HL-60 (cell line): ENCODE data around the gene MAOA.

Experiments used
- DNase-seq, 2 experiments: peaks; one replicate each; pipeline ENCODE4 v3.0.0-alpha.2; 2010 to 2020; ENCODE audit warnings: low read depth in 1 of 2, low spot score in 1 of 2
- H3K27ac ChIP-seq: fragments of 250-450 bp; sonication (Bioruptor Pico); replicated peaks from 2 replicates; pipeline ENCODE4 v1.5.1; 2020; ENCODE audit warnings: mild to moderate bottlenecking, moderate library complexity
- H3K27me3 ChIP-seq: fragments of 250-450 bp; sonication (Bioruptor Pico); 2 replicates; pipeline ENCODE4 v1.5.1; 2021; ENCODE audit warnings: mild to moderate bottlenecking, moderate library complexity; ENCODE audit not compliant: insufficient read depth, poor library complexity, severe bottlenecking
- H3K4me3 ChIP-seq: replicated peaks from 2 replicates; pipeline ENCODE4 v1.5.1; 2011; ENCODE audit warnings: mild to moderate bottlenecking, control low read depth, low read length; ENCODE audit not compliant: insufficient read depth
- CTCF ChIP-seq: IDR thresholded peaks from one replicate; pipeline ENCODE4 v1.5.1; 2011; ENCODE audit warnings: low read length, control low read depth, inconsistent platforms; ENCODE audit not compliant: insufficient read depth
- GABPA ChIP-seq: IDR thresholded peaks from 2 replicates; pipeline ENCODE4 v1.6.1; 2012; ENCODE audit warnings: low read depth
- POLR2AphosphoS5 ChIP-seq: IDR thresholded peaks from 2 replicates; pipeline ENCODE4 v1.6.1; 2012; ENCODE audit warnings: low read depth
- REST ChIP-seq: IDR thresholded peaks from 2 replicates; pipeline ENCODE4 v1.6.1; 2012; ENCODE audit warnings: low read depth; ENCODE audit not compliant: insufficient replicate concordance
- SPI1 ChIP-seq: IDR thresholded peaks from 2 replicates; pipeline ENCODE4 v1.6.1; 2012; ENCODE audit warnings: low read depth, mild to moderate bottlenecking, borderline replicate concordance

MAOA gene

GRCh38 chrX:43716144-43716543, 60.0 kb downstream of the MAOA start:
- no peak overlapping the region for H3K4me3 ChIP-seq
- TF ChIP-seq GABPA (no peak), CTCF (no peak), REST (no peak), SPI1 (no peak), POLR2AphosphoS5 (no peak)
- no peaks in the 10 kb centered on the region for H3K27me3 ChIP-seq
- no peak for DNase-seq
- H3K27ac ChIP-seq: no peak overlapping the region

GRCh38 chrX:43716696-43717095, 60.6 kb downstream of the MAOA start:
- Histone ChIP-seq H3K27ac (no peak overlapping the region), H3K27me3 (no peaks in the 10 kb centered on the region), H3K4me3 (no peak overlapping the region)
- DNase-seq: no peak
- no peak for TF ChIP-seq REST
- no peak for TF ChIP-seq CTCF
- TF ChIP-seq GABPA: no peak
- TF ChIP-seq POLR2AphosphoS5: no peak
- no peak for TF ChIP-seq SPI1

- no peak for TF ChIP-seq POLR2AphosphoS5
- TF ChIP-seq SPI1: no peak
- no peak for TF ChIP-seq REST
- no peak for TF ChIP-seq CTCF
- TF ChIP-seq GABPA: no peak
- no peak for DNase-seq
- H3K4me3 ChIP-seq: no peak overlapping the region
- no peak overlapping the region for H3K27ac ChIP-seq
- no peaks in the 10 kb centered on the region for H3K27me3 ChIP-seq
These were observed 61.1 kb downstream of the MAOA start for GRCh38 chrX:43717161-43717560.
